ENCODE results near the gene FGD1. TPM values are rescaled to one million over a fixed set of nuclear protein-coding genes. Genes with fewer than 3 reads are reported as not detected.
"Not testable (repeated sequence)": the region's sequence is repeated elsewhere in the genome, so short reads cannot be mapped to it uniquely, and the experiment has no call there.

FGD1 gene
- total RNA-seq: 0.09 and 0.14 TPM in 2 replicates

DNA sequence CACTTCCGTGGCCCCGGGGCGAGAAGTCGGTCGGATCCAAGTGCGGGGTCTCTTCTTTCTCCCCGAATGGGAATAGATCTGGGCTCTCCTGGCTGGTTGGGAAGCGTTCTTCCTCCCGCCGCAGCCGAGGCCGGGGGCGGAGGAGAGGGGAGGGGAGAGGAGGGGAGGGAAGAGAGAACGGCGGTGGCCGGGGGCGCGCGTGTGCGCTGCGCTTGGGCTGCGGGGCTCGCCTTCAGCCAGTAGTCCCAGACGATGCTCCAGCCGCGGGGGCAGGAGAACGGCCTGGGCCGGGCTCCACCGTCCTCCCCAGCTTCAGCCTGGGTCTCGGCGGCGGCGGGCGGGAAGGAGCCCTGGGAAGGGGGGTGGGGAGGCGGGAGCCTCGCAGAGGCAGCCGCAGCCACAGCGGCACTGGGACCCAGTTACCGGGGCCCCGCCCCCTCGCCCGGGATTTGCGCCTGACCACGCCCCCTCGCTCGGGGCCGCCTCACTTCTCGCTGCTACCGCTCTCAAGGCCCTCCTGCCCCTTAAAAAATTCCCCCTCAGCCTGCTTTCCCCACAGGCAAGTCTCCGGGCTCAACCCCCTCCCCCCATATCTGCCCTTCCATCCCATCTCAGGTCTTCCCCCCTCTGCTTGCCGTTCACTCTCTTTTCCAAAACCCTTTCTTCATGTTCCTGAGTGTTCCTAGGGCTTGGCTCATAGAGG, at the start of gene FGD1:
TSS of gene FGD1 (minus strand) at position 421 of the 703 bp plus-strand sequence. CDS start 802 bp downstream, outside the sequence.
- no peaks in the 10 kb centered on the region for H3K9me3 Mint-ChIP-seq
- H3K4me3 Mint-ChIP-seq: peak within 1 kb of the TSS; percentile 70
- H3K4me1 Mint-ChIP-seq: no peaks in the 10 kb centered on the region
- H3K27me3 Mint-ChIP-seq: peaks cover 46% of the 10 kb centered on the region
- no peaks in the 10 kb centered on the region for H3K36me3 Mint-ChIP-seq (ENCODE audit: low read depth)
- peak; percentile 71 for DNase-seq
- intact Hi-C loops (cut with micrococcal nuclease): no loop called here
- no peak within 1 kb of the TSS for H3K27ac Mint-ChIP-seq

- H3K4me3 Mint-ChIP-seq; H3K4me1 Mint-ChIP-seq; DNase-seq; intact Hi-C loops (cut with micrococcal nuclease); H3K27me3 Mint-ChIP-seq; H3K27ac Mint-ChIP-seq; H3K9me3 Mint-ChIP-seq: not testable (repeated sequence)
- H3K36me3 Mint-ChIP-seq (ENCODE audit: low read depth): peaks cover 53% of the 10 kb centered on the region
Measured at GRCh38 chrX:54542239-54542638, 46.2 kb upstream of the FGD1 start.

GRCh38 chrX:54540289-54540688, 44.3 kb upstream of the FGD1 start:
- H3K27me3 Mint-ChIP-seq: no peaks in the 10 kb centered on the region
- no peak overlapping the region for H3K4me3 Mint-ChIP-seq
- no peaks in the 10 kb centered on the region for H3K4me1 Mint-ChIP-seq
- intact Hi-C loops (cut with micrococcal nuclease): no loop called here
- no peaks in the 10 kb centered on the region for H3K9me3 Mint-ChIP-seq
- H3K27ac Mint-ChIP-seq: no peak overlapping the region
- no peak for DNase-seq
- peaks cover 54% of the 10 kb centered on the region for H3K36me3 Mint-ChIP-seq (ENCODE audit: low read depth)

- H3K36me3 Mint-ChIP-seq (ENCODE audit: low read depth): peaks cover 47% of the 10 kb centered on the region
- no peaks in the 10 kb centered on the region for H3K27me3 Mint-ChIP-seq
- H3K27ac Mint-ChIP-seq: peak overlapping the region; percentile 20
- intact Hi-C loops (cut with micrococcal nuclease): loop anchor here (5.0 kb wide), 1 partner anchor 468 kb away; the partner anchor contains the start of gene APEX2
- peak overlapping the region; percentile 57 for H3K4me3 Mint-ChIP-seq
- DNase-seq: no peak
- H3K9me3 Mint-ChIP-seq: no peaks in the 10 kb centered on the region
- H3K4me1 Mint-ChIP-seq: peaks cover 18% of the 10 kb centered on the region
Measured at GRCh38 chrX:54534271-54534670, 38.2 kb upstream of the FGD1 start.

- no peaks in the 10 kb centered on the region for H3K27me3 Mint-ChIP-seq
- peaks cover 9% of the 10 kb centered on the region for H3K9me3 Mint-ChIP-seq
- peak overlapping the region; percentile 94 for H3K4me3 Mint-ChIP-seq
- peak overlapping the region; percentile 96 for H3K27ac Mint-ChIP-seq
- peaks cover 18% of the 10 kb centered on the region for H3K4me1 Mint-ChIP-seq
- no peak for DNase-seq
- intact Hi-C loops (cut with micrococcal nuclease): loop anchor here (1.0 to 5.0 kb wide), 5 partner anchors 90 to 472 kb away; partner anchors contain the start of genes APEX2, FAM120C and TSR2
- H3K36me3 Mint-ChIP-seq (ENCODE audit: low read depth): peaks cover 32% of the 10 kb centered on the region
Measured at GRCh38 chrX:54530357-54530900, 34.4 kb upstream of the FGD1 start.

GRCh38 chrX:54529552-54530356, 33.7 kb upstream of the FGD1 start, which contains the start of gene GNL3L:
Gene GNL3L, plus strand, starts transcription at chrX:54530219. Its CDS starts 2,348 bp downstream, at chrX:54532567.
- H3K27me3 Mint-ChIP-seq: no peaks in the 10 kb centered on the region
- DNase-seq: peak; percentile 92
- intact Hi-C loops (cut with micrococcal nuclease): loop anchor here (1.0 to 5.0 kb wide), 5 partner anchors 89 to 473 kb away; partner anchors contain the start of genes APEX2, FAM120C and TSR2
- H3K4me3 Mint-ChIP-seq: peak within 1 kb of the TSS; percentile 94
- peaks cover 18% of the 10 kb centered on the region for H3K4me1 Mint-ChIP-seq
- H3K9me3 Mint-ChIP-seq: peaks cover 9% of the 10 kb centered on the region
- H3K36me3 Mint-ChIP-seq (ENCODE audit: low read depth): peaks cover 32% of the 10 kb centered on the region
- H3K27ac Mint-ChIP-seq: peak within 1 kb of the TSS; percentile 96

DNA sequence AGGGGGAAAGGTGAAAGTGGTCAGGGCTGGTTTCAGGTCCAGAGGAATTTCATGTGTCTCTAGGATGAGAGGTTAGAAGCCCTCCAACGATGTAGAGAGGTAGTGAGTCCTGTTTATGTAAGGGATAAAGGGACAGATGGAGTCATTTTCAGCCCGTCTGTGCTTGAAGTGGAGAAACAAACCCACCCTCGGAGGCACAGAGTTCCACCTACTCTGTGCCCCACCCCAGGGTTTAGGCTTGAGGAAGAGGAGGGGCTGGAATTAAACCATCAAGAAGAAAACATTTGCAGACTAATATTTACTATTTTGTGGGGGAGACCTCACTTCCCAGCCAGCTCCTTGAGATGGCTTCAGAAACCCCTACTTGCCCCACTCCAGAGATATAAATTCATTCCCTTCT, 33.1 kb upstream of the FGD1 start:
- intact Hi-C loops (cut with micrococcal nuclease): no loop called here
- Mint-ChIP-seq H3K27ac (peak overlapping the region; percentile 96), H3K4me1 (peaks cover 15% of the 10 kb centered on the region), H3K36me3 (ENCODE audit: low read depth) (peaks cover 26% of the 10 kb centered on the region), H3K27me3 (no peaks in the 10 kb centered on the region), H3K4me3 (peak overlapping the region; percentile 94), H3K9me3 (peaks cover 9% of the 10 kb centered on the region)
- no peak for DNase-seq

- Mint-ChIP-seq H3K4me1 (no peaks in the 10 kb centered on the region), H3K27me3 (no peaks in the 10 kb centered on the region), H3K36me3 (ENCODE audit: low read depth) (no peaks in the 10 kb centered on the region), H3K9me3 (no peaks in the 10 kb centered on the region), H3K27ac (no peak overlapping the region), H3K4me3 (no peak overlapping the region)
- intact Hi-C loops (cut with micrococcal nuclease): no loop called here
- no peak for DNase-seq
Measured at GRCh38 chrX:54509400-54509799, 13.4 kb upstream of the FGD1 start.

GRCh38 chrX:54496936-54497335, 902 bp upstream of the FGD1 start:
- Mint-ChIP-seq H3K27ac (no peak overlapping the region), H3K4me3 (peak overlapping the region; percentile 64), H3K4me1 (no peaks in the 10 kb centered on the region), H3K9me3 (no peaks in the 10 kb centered on the region), H3K36me3 (ENCODE audit: low read depth) (no peaks in the 10 kb centered on the region), H3K27me3 (peaks cover 48% of the 10 kb centered on the region)
- intact Hi-C loops (cut with micrococcal nuclease): no loop called here
- DNase-seq: no peak

GRCh38 chrX:54496517-54496852, 451 bp upstream of the FGD1 start:
- intact Hi-C loops (cut with micrococcal nuclease): no loop called here
- no peak overlapping the region for H3K27ac Mint-ChIP-seq
- no peaks in the 10 kb centered on the region for H3K9me3 Mint-ChIP-seq
- no peaks in the 10 kb centered on the region for H3K4me1 Mint-ChIP-seq
- H3K27me3 Mint-ChIP-seq: peaks cover 48% of the 10 kb centered on the region
- peak overlapping the region; percentile 64 for H3K4me3 Mint-ChIP-seq
- no peaks in the 10 kb centered on the region for H3K36me3 Mint-ChIP-seq (ENCODE audit: low read depth)
- DNase-seq: no peak

DNA sequence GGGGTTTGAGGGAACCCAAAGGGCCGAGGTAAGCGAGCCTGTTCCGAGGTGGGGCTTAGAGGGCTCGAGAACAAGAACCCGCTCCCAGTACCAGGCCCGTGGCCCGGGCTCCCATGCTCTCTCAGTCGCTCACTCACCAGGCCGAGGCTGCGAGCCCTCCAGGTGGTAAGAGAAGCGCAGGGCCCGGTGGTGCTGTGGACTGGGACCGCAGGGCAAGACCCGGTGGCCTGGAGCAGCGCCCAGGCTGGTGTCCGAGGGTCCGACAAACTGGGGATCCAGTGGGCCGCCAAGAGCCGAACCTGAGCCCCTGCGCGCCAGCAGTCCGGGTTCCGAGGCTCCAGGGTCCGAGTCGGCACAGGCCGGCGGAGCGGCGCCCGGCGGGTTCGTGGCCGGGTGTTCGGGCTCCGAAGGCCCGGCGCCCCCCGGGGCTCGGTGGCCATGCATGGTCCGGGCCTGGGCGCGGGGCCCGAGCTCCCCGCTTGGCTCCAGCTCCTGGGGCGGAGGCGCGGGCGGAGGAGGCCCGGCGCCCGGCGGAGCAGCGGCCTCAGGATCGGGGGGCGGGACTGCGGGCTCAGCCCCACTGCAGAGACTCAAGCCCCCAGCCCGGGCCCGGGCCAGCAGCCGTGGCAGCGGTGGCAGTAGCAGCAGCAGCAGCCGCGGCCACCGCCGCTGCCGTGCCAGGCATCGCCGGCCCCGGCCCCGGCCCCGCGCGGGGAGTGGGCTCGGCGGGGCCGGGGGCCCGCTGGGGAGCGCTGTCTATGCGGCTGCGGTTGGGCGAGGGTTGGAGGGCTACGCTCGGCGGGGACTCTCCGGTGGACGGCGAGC, 833 bp downstream of the FGD1 start:
- Mint-ChIP-seq H3K27ac (no peak overlapping the region), H3K4me3 (peak overlapping the region; percentile 70), H3K36me3 (ENCODE audit: low read depth) (no peaks in the 10 kb centered on the region), H3K4me1 (no peaks in the 10 kb centered on the region), H3K9me3 (no peaks in the 10 kb centered on the region), H3K27me3 (peaks cover 46% of the 10 kb centered on the region)
- DNase-seq: no peak
- intact Hi-C loops (cut with micrococcal nuclease): no loop called here

GRCh38 chrX:54494166-54494988, 1.7 kb downstream of the FGD1 start:
- H3K4me3 Mint-ChIP-seq: peak overlapping the region; percentile 69
- no peaks in the 10 kb centered on the region for H3K4me1 Mint-ChIP-seq
- no peaks in the 10 kb centered on the region for H3K36me3 Mint-ChIP-seq (ENCODE audit: low read depth)
- peaks cover 43% of the 10 kb centered on the region for H3K27me3 Mint-ChIP-seq
- intact Hi-C loops (cut with micrococcal nuclease): no loop called here
- no peak for DNase-seq
- H3K9me3 Mint-ChIP-seq: no peaks in the 10 kb centered on the region
- H3K27ac Mint-ChIP-seq: no peak overlapping the region

DNA sequence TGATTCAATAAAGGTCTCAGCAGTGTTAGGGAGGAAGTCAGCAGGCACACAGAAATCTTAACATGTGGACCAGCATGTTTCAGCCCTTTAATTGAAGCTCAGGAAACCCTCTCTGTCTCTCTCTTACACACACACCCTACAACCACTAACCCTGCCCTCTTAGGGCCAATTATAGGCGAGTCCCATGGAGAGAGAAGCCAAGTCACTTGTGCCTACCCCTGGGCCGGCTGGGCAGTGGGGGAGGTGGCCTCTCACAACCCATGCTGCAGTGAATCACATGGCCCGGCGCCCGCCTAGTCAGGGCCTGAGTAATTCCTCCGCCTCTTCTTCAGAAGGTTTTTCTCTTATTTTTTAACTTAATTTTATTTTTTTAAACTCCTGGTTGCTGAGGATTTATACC, 3.7 kb downstream of the FGD1 start:
- intact Hi-C loops (cut with micrococcal nuclease): no loop called here
- Mint-ChIP-seq H3K27ac (no peak overlapping the region), H3K27me3 (peaks cover 29% of the 10 kb centered on the region)

More for the DNA sequence above, 3.7 kb downstream of the FGD1 start:
- H3K4me1 Mint-ChIP-seq: no peaks in the 10 kb centered on the region
- no peaks in the 10 kb centered on the region for H3K9me3 Mint-ChIP-seq
- H3K36me3 Mint-ChIP-seq (ENCODE audit: low read depth): no peaks in the 10 kb centered on the region
- no peak for DNase-seq
- no peak overlapping the region for H3K4me3 Mint-ChIP-seq

All from activated CD4-positive, alpha-beta T cell treated with anti-CD3 and anti-CD28 coated beads, Interleukin-2, amount 10 ng/mL, durations not matched to agents 24 days and 14 days (primary cell).